SK-N-MC (cell line): Measurements from ENCODE around the gene KDM5B.
"Not testable (repeated sequence)": the region's sequence is repeated elsewhere in the genome, so short reads cannot be mapped to it uniquely, and the experiment has no call there.

Experiments
- DNase-seq: peaks from one replicate; pipeline ENCODE4 v3.0.0-alpha.2; 2011; ENCODE audit warnings: low read depth, low spot score
- H3K27ac ChIP-seq: fragments of 200-600 bp; sonication (generic); 2 replicates; pipeline ENCODE4 v1.5.1; 2016; ENCODE audit warnings: mixed run types
- H3K36me3 ChIP-seq: fragments of 200-600 bp; sonication (generic); 2 replicates; pipeline ENCODE4 v1.6.1; 2017; ENCODE audit warnings: antibody characterized with exemption, low read length, mixed read lengths; ENCODE audit not compliant: insufficient read depth
- H3K4me3 ChIP-seq: fragments of 200-600 bp; sonication (generic); 2 replicates; pipeline ENCODE4 v1.5.1; 2016
- H3K9ac ChIP-seq: fragments of 200-600 bp; sonication (generic); 2 replicates; pipeline ENCODE4 v1.8.0; 2017; ENCODE audit warnings: mixed run types, mixed read lengths; ENCODE audit not compliant: insufficient read length
- H3K9me3 ChIP-seq: fragments of 200-600 bp; sonication (generic); 2 replicates; pipeline ENCODE4 v1.6.1; 2017; ENCODE audit warnings: low read depth, mild to moderate bottlenecking, antibody characterized with exemption, low read length, moderate library complexity, mixed read lengths
- EZH2 ChIP-seq: fragments of 200-600 bp; sonication (generic); IDR thresholded peaks from one replicate; pipeline ENCODE4 v1.6.1; 2017; ENCODE audit warnings: antibody characterized with exemption
- FOXP2 ChIP-seq: optimal IDR thresholded peaks from 2 replicates; pipeline ENCODE3; 2011; ENCODE audit warnings: mild to moderate bottlenecking, moderate library complexity; ENCODE audit not compliant: insufficient read depth; ENCODE audit errors: extremely low read length, control extremely low read depth
- POLR2AphosphoS5 ChIP-seq: IDR thresholded peaks from 2 replicates; pipeline ENCODE4 v1.6.1; 2012; ENCODE audit warnings: mild to moderate bottlenecking, low read depth, low read length, borderline replicate concordance

Gene KDM5B

DNA sequence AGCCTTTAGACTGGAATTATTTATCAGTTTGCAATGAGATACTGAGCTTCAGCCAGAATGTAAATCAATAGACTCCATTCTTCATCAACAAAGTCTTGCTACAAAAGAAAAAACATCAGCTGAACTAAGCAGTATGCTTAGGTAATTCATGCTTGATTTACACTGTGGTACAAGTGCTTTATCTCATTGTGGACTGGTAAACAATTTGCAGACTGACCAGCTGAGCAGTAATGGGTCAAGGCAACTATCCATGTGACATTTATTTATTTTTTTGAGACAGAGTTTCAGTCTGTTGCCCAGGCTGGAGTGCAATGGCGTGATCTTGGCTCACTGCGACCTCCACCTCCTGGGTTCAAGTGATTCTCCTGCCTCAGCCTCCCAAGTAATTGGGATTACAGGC, 58.2 kb downstream of the KDM5B start:
- no peak for DNase-seq
- Histone ChIP-seq H3K27ac (no peak overlapping the region), H3K36me3 (peaks cover 92% of the 10 kb centered on the region), H3K4me3 (no peak overlapping the region), H3K9ac (no peak overlapping the region), H3K9me3 (no peaks in the 10 kb centered on the region)
- no peak for TF ChIP-seq EZH2
- TF ChIP-seq FOXP2 = no peak
- no peak for TF ChIP-seq POLR2AphosphoS5

DNA sequence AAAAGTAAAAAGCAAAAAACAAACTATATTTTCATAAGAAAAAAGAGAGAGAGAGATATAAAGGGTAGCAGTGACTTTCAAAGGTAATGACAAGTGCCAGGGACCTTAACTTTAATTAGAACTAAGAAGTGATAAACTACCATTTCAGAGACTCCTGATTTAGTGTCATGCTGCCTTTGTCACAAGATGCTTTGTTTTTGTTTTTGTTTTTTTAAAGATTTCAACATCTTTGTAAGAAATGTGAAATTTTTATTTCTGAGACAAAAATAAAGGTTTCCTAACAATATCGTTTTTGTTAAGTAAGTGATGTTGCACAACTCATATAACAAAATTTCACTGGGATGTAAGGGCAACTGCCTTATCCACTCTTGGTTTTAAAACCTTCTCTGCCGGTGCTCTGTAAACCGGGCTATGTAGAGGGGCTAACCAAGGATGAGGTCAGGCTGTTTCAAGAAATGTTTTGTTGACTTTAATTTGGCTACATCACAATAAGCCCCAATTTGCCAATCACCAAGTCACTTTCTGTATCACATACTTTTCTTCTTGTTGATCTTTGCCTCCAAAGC, 62.8 kb downstream of the KDM5B start:
- TF ChIP-seq POLR2AphosphoS5 (no peak), EZH2 (no peak), FOXP2 (no peak)
- no peak for DNase-seq
- H3K36me3 ChIP-seq = peaks cover 81% of the 10 kb centered on the region

DNA sequence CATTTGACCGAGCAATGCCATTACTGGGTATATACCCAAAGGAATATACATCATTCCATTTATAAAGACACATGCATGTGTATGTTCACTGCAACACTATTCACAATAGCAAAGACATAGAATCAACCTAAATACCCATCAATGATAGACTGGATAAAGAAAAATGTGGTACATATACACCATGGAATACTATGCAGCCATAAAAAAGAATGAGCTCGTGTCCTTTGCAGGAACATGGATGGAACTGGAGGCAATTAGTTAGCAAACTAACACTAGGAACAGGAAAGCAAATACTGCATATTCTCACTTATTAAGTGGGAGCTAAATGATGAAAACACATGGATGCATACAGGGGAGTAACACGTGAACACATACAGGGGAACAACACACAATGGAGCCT, 63.5 kb downstream of the KDM5B start:
- H3K4me3 ChIP-seq, DNase-seq, H3K9me3 ChIP-seq, H3K27ac ChIP-seq, H3K9ac ChIP-seq: not testable (repeated sequence)
- peaks cover 75% of the 10 kb centered on the region for H3K36me3 ChIP-seq

More for the DNA sequence above, 62.8 kb downstream of the KDM5B start:
- no peak overlapping the region for H3K27ac ChIP-seq
- H3K9me3 ChIP-seq = no peaks in the 10 kb centered on the region
- H3K4me3 ChIP-seq = no peak overlapping the region
- no peak overlapping the region for H3K9ac ChIP-seq

DNA sequence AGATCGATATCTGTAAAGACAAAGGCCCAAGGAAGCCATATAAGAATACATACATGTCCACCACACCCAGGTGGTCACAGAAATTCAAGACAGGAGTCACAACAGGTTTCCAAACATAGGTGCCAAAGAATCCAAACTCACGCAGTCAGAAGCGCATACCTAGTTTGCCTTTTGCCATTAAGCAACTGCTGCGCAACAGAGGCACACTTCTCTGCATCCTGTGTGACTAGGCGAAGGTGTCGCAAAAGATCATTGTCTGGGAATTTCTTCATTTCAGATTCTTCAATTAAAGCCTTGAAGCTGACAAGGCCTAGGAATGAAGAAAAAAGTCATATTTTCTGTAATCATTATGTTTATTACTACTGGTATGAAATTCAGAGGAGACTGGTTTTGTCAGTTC, 65.7 kb downstream of the KDM5B start:
- H3K4me3 ChIP-seq = no peak overlapping the region
- no peak overlapping the region for H3K27ac ChIP-seq
- H3K9me3 ChIP-seq = no peaks in the 10 kb centered on the region
- no peak overlapping the region for H3K9ac ChIP-seq
- no peak for DNase-seq
- TF ChIP-seq POLR2AphosphoS5 = no peak
- no peak for TF ChIP-seq EZH2
- no peak for TF ChIP-seq FOXP2
- peaks cover 71% of the 10 kb centered on the region for H3K36me3 ChIP-seq

DNA sequence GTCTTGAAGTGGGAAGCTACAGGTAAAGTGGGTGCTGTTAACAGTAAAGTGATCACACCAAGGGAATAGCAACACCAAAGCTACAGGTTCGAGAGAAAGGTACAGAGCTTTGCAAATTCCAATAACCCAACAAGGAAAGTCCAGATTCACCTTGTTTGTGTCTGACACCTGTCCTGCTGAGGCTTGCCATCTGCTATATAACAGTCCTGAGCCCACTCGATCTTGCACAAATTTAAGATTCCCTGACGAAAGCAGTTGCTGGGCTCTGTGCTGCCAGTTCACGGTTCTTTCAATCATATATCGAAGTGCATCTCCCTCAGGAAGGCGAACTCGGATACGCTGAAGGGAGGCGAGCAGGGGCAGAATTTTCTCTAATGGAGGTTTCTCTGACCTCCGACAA, 75.0 kb downstream of the KDM5B start:
- Histone ChIP-seq H3K36me3 (peaks cover 89% of the 10 kb centered on the region), H3K9me3 (no peaks in the 10 kb centered on the region), H3K9ac (no peak overlapping the region), H3K4me3 (no peak overlapping the region), H3K27ac (no peak overlapping the region)
- TF ChIP-seq POLR2AphosphoS5 (no peak), EZH2 (no peak), FOXP2 (no peak)
- DNase-seq = no peak

DNA sequence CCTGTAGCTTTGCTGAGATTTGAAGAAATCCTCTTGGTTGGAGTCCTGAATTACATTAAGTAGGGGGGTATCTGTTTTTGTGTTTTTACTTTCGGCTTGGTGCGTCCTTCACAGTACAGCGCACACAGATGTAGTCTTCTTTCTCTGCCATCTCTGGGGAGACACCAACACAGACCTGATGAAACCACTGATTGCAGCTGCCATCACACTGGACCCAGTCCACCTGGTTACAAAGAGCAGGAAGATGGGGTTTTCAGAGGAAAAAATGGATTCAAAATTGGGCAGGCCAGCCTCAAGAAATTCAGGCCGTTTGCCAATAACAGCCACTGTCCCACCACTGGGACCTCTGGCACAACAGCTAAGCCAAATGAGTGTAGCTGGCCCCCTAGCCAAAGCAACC, 79.3 kb downstream of the KDM5B start:
- no peak overlapping the region for H3K4me3 ChIP-seq
- H3K9me3 ChIP-seq = no peaks in the 10 kb centered on the region
- no peak for DNase-seq
- H3K27ac ChIP-seq = no peak overlapping the region
- TF ChIP-seq EZH2 (no peak), FOXP2 (no peak), POLR2AphosphoS5 (no peak)
- H3K36me3 ChIP-seq = peaks cover 78% of the 10 kb centered on the region
- no peak overlapping the region for H3K9ac ChIP-seq

DNA sequence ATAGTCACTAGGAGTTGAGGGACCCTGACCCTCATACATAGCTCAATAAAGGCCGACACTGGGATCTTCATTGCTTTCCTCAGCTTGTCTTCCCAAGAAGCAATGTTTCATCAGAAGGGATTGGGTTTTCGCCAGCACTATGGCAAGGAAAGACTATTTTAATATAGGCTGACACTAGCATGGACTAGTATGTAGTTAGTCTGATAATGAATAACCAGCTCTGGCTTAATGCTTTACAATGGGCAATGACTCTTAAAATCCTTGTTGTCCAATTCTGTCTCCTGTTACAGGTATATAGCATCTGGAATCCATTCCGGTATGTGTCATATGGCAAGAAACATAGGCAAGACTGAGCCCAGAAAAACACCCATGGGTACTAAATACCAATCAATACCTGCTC, 82.7 kb downstream of the KDM5B start:
- TF ChIP-seq EZH2 (no peak), FOXP2 (no peak), POLR2AphosphoS5 (no peak)
- Histone ChIP-seq H3K27ac (no peak overlapping the region; the same call in 1 of the 2 replicates), H3K9me3 (no peaks in the 10 kb centered on the region), H3K4me3 (no peak overlapping the region), H3K36me3 (peaks cover 44% of the 10 kb centered on the region), H3K9ac (no peak overlapping the region)
- no peak for DNase-seq

DNA sequence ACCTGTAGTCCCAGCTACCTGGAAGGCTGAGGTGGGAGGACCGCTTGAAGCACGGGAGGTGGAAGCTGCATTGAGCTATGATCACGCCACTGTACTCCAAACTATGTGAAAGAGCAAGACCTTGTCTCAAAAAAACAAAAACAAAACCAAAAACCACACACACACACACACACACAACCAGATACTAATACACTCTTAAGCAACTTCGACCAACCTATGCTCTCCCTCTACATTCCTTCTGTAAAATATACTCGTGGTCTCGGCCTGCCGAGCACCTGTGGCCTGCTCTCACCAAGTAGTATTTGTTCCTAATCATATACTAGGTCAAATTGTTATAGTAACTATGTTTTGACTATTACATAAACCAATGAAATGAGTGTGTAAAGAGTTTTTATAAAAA, 84.5 kb downstream of the KDM5B start:
- H3K27ac ChIP-seq = no peak overlapping the region

DNA sequence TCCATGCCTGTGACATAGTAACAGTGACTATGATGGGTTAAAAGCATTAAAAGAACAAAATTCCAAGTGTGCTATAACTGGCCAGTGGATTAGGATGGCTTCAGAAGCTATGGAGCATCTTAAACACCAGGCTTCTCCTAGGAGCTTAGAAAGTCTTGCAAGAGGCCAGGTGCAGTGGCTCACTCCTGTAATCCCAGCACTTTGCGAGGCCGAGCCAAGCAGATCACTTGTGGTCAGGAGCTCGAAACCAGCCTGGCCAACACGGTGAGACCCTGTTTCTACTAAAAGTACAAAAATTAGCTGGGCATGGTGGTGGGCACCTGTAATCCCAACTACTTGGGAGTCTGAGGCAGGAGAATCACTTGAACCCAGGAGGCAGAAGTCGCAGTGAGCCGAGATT, 85.2 kb downstream of the KDM5B start:
- H3K9me3 ChIP-seq, H3K4me3 ChIP-seq, H3K27ac ChIP-seq, H3K9ac ChIP-seq, DNase-seq: not testable (repeated sequence)
- H3K36me3 ChIP-seq = peaks cover 19% of the 10 kb centered on the region

More for the DNA sequence above, 84.5 kb downstream of the KDM5B start:
- DNase-seq = no peak
- Histone ChIP-seq H3K9me3 (no peaks in the 10 kb centered on the region), H3K9ac (no peak overlapping the region), H3K4me3 (no peak overlapping the region), H3K36me3 (peaks cover 25% of the 10 kb centered on the region)
- TF ChIP-seq POLR2AphosphoS5 = no peak

DNA sequence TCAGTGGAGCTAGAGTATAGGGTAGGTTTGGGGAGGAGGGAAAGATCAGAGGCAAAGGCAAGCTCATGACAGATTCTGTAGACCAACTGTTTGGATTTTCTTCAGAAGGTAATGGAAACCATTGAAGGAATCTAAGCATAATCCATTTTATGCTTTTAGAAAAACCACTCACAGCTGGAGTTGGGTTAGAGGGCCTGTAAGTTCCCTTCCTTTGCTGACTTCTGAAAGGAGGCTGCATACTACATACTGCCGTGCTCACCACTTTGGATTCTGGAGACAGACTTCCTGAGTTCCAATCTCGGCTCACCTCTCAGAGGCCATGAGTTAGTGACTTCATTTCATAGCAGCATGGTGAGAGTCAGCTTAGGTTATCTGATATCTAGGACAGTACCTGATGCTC, 91.6 kb downstream of the KDM5B start:
- Histone ChIP-seq H3K36me3 (no peaks in the 10 kb centered on the region), H3K9me3 (no peaks in the 10 kb centered on the region), H3K4me3 (no peak overlapping the region), H3K27ac (no peak overlapping the region), H3K9ac (no peak overlapping the region)
- no peak for TF ChIP-seq EZH2
- no peak for TF ChIP-seq FOXP2
- no peak for TF ChIP-seq POLR2AphosphoS5
- DNase-seq = no peak

DNA sequence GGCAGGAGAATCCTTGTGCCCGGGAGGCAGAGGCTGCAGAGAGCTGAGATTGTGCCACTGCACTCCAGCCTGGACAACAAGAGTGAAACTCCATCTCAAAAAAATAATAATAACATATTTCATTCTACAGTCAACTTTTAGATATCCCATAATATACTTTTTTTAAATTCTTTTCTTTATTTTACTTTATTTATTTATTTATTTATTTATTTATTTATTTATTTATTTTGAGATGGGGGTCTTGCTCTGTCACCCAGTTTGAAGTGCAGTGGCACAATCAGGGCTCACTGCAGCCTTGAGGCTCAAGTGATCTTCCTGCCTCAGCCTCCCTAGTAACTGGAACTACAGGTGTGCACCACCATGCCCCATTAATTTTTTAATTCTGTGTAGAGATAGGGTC, 94.0 kb downstream of the KDM5B start:
- H3K4me3 ChIP-seq, DNase-seq, H3K36me3 ChIP-seq, H3K9ac ChIP-seq, H3K9me3 ChIP-seq, H3K27ac ChIP-seq: not testable (repeated sequence)
